ENCODE data around the gene FERMT2.
"Not testable (repeated sequence)": the region's sequence is repeated elsewhere in the genome, so short reads cannot be mapped to it uniquely, and the experiment has no call there.

The FERMT2 gene

GRCh38 chr14:52901357-52901980 is 49.4 kb downstream of the FERMT2 start:
- DNase-seq (ENCODE audit: low spot score), result no peak

- DNase-seq (ENCODE audit: low spot score), result no peak
These were observed 50.1 kb downstream of the FERMT2 start for GRCh38 chr14:52900731-52901130.

GRCh38 chr14:52898496-52898895 is 52.4 kb downstream of the FERMT2 start:
- no peak for DNase-seq (ENCODE audit: low spot score)

GRCh38 chr14:52895000-52895399 is 55.9 kb downstream of the FERMT2 start:
- DNase-seq (ENCODE audit: low spot score), result peak; percentile 9

GRCh38 chr14:52891800-52892199 is 59.0 kb downstream of the FERMT2 start:
- no peak for DNase-seq (ENCODE audit: low spot score)

- no peak for DNase-seq (ENCODE audit: low spot score)
These were observed 61.7 kb downstream of the FERMT2 start for GRCh38 chr14:52888839-52889838.

GRCh38 chr14:52888159-52888558 is 62.7 kb downstream of the FERMT2 start:
- DNase-seq (ENCODE audit: low spot score), result no peak

- no peak for DNase-seq (ENCODE audit: low spot score)
These were observed 65.6 kb downstream of the FERMT2 start for GRCh38 chr14:52885230-52885629.

- no peak for DNase-seq (ENCODE audit: low spot score)
These were observed 67.2 kb downstream of the FERMT2 start for GRCh38 chr14:52883658-52884057.

GRCh38 chr14:52882824-52883223 is 68.0 kb downstream of the FERMT2 start:
- no peak for DNase-seq (ENCODE audit: low spot score)

- DNase-seq (ENCODE audit: low spot score), result no peak
These were observed 70.9 kb downstream of the FERMT2 start for GRCh38 chr14:52879958-52880357.

GRCh38 chr14:52878946-52879345 is 71.9 kb downstream of the FERMT2 start:
- DNase-seq (ENCODE audit: low spot score), result no peak

- no peak for DNase-seq (ENCODE audit: low spot score)
These were observed 72.4 kb downstream of the FERMT2 start for GRCh38 chr14:52878469-52878868.

GRCh38 chr14:52877628-52878027 is 73.2 kb downstream of the FERMT2 start:
- DNase-seq (ENCODE audit: low spot score), result no peak

GRCh38 chr14:52876806-52877205 is 74.0 kb downstream of the FERMT2 start:
- DNase-seq (ENCODE audit: low spot score), result no peak

GRCh38 chr14:52876311-52876710 is 74.5 kb downstream of the FERMT2 start:
- DNase-seq (ENCODE audit: low spot score), result no peak

- DNase-seq (ENCODE audit: low spot score), result no peak
These were observed 75.1 kb downstream of the FERMT2 start for GRCh38 chr14:52875707-52876106.

GRCh38 chr14:52874389-52874788 is 76.5 kb downstream of the FERMT2 start:
- DNase-seq (ENCODE audit: low spot score), result no peak

GRCh38 chr14:52873694-52874093 is 77.2 kb downstream of the FERMT2 start:
- DNase-seq (ENCODE audit: low spot score), result no peak

GRCh38 chr14:52873065-52873464 is 77.8 kb downstream of the FERMT2 start:
- DNase-seq (ENCODE audit: low spot score), result no peak

GRCh38 chr14:52871606-52872005 is 79.2 kb downstream of the FERMT2 start:
- no peak for DNase-seq (ENCODE audit: low spot score)

GRCh38 chr14:52868911-52869618 is 81.8 kb downstream of the FERMT2 start:
- no peak for DNase-seq (ENCODE audit: low spot score)

GRCh38 chr14:52864893-52865292 is 86.0 kb downstream of the FERMT2 start:
- DNase-seq (ENCODE audit: low spot score), result not testable (repeated sequence)

Measured in activated CD4-positive, alpha-beta T cell treated with anti-CD3 and anti-CD28 coated beads, Interleukin-2, Interleukin-4, amounts not matched to agents 100 ng/mL and 50 ng/mL, durations not matched to agents 16 hours and 8 hours (primary cell).